OCI-LY3 (cell line): ENCODE measurements around the gene ZNF791.

Source experiments
- EZH2phosphoT487 ChIP-seq: fragments of 200-600 bp; shearing (Covaris generic); IDR thresholded peaks from 2 replicates; pipeline ENCODE4 v1.6.1; 2018; ENCODE audit warnings: antibody characterized with exemption, mixed run types, low read depth
- TF ChIP-seq, protein P1 (sequence below): fragments of 200-600, 300-600 bp; sonication (generic); IDR thresholded peaks from 2 replicates; pipeline ENCODE4 v1.5.1; 2014; ENCODE audit warnings: antibody characterized with exemption, low read length, low read depth

DNA sequence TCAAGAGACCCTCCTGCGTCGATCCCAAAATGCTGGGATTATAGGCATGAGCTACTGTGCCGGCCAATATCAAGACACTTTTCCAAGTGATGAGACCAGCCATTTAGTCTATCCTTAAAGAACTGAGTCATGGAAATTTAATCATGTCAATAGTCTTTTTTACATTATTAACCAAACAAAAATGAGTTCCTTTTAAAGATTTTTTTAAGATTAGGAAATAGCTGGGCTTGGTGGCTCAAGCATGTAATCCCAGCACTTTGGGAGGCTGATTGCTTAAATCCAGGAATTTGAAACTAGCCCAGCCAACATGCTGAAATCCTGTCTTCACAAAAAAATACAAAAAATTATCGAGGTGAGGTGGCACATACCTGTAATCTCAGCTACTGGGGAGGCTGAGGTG is 42.8 kb upstream of the ZNF791 start:
- TF ChIP-seq, protein P1, sequence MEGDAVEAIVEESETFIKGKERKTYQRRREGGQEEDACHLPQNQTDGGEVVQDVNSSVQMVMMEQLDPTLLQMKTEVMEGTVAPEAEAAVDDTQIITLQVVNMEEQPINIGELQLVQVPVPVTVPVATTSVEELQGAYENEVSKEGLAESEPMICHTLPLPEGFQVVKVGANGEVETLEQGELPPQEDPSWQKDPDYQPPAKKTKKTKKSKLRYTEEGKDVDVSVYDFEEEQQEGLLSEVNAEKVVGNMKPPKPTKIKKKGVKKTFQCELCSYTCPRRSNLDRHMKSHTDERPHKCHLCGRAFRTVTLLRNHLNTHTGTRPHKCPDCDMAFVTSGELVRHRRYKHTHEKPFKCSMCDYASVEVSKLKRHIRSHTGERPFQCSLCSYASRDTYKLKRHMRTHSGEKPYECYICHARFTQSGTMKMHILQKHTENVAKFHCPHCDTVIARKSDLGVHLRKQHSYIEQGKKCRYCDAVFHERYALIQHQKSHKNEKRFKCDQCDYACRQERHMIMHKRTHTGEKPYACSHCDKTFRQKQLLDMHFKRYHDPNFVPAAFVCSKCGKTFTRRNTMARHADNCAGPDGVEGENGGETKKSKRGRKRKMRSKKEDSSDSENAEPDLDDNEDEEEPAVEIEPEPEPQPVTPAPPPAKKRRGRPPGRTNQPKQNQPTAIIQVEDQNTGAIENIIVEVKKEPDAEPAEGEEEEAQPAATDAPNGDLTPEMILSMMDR = no peak
- no peak for TF ChIP-seq EZH2phosphoT487
